NB4 (cell line): ENCODE results near the gene CEMIP.

Experiments
- DNase-seq: peaks from one replicate; pipeline ENCODE4 v3.0.0; 2010; ENCODE audit warnings: low read depth
- H3K4me3 ChIP-seq: one replicate; pipeline ENCODE4 v1.5.1; 2011; ENCODE audit warnings: mild to moderate bottlenecking, low read depth, low read length, moderate library complexity
- CTCF ChIP-seq: IDR thresholded peaks from one replicate; pipeline ENCODE4 v1.5.1; 2012; ENCODE audit warnings: low read depth, low read length
- MAX ChIP-seq: IDR thresholded peaks from 2 replicates; pipeline ENCODE4 v1.6.1; 2011; ENCODE audit warnings: low read depth, low read length
- MYC ChIP-seq: IDR thresholded peaks from 2 replicates; pipeline ENCODE4 v1.6.1; 2011; ENCODE audit warnings: low read depth, low read length
- POLR2A ChIP-seq: IDR thresholded peaks from 2 replicates; pipeline ENCODE4 v1.6.1; 2011; ENCODE audit warnings: mild to moderate bottlenecking; ENCODE audit not compliant: insufficient read length; ENCODE audit errors: extremely low read depth

Gene CEMIP

GRCh38 chr15:80918196-80918783, 139.1 kb downstream of the CEMIP start:
- DNase-seq = no peak
- TF ChIP-seq POLR2A (no peak), CTCF (no peak), MAX (no peak), MYC (no peak)
- no peak overlapping the region for H3K4me3 ChIP-seq

GRCh38 chr15:80920271-80920699, 141.1 kb downstream of the CEMIP start:
- no peak for DNase-seq
- no peak for TF ChIP-seq POLR2A
- TF ChIP-seq MYC = no peak
- no peak for TF ChIP-seq MAX
- no peak overlapping the region for H3K4me3 ChIP-seq

- TF ChIP-seq MYC (no peak), MAX (no peak), POLR2A (no peak), CTCF (no peak)
- H3K4me3 ChIP-seq = no peak overlapping the region
- no peak for DNase-seq
Observed at GRCh38 chr15:80921736-80922410, 142.7 kb downstream of the CEMIP start.

- no peak for TF ChIP-seq POLR2A
- TF ChIP-seq CTCF = no peak
- no peak for TF ChIP-seq MYC
- no peak for TF ChIP-seq MAX
- no peak for DNase-seq
- no peak overlapping the region for H3K4me3 ChIP-seq
Observed at GRCh38 chr15:80923668-80924067, 144.5 kb downstream of the CEMIP start.

- no peak for TF ChIP-seq MAX
- TF ChIP-seq CTCF = no peak
- no peak for TF ChIP-seq POLR2A
- H3K4me3 ChIP-seq = no peak overlapping the region
- DNase-seq = no peak
Observed at GRCh38 chr15:80924278-80924677, 145.1 kb downstream of the CEMIP start.

- DNase-seq = no peak
- H3K4me3 ChIP-seq = no peak overlapping the region
- TF ChIP-seq MYC = no peak
- no peak for TF ChIP-seq POLR2A
Observed at GRCh38 chr15:80925597-80926059, 146.5 kb downstream of the CEMIP start.
